Calu3 (cell line): ENCODE measurements around the gene STAC. TPM values are rescaled to one million over a fixed set of nuclear protein-coding genes. Genes with fewer than 3 reads are reported as not detected.

Experiments
- BruUV-seq: library from RNA; stranded (reverse); fragments of 400-500 nt; replicated peaks from 2 replicates; lab custom pipeline; 2021; lab: Mats Ljungman, UMichigan
- CTCF ChIA-PET: fragments of 300-600 bp; sonication (Branson Sonifier 250); formaldehyde crosslinking; loops from one replicate; lab custom pipeline; 2022; ENCODE audit warnings: antibody characterized with exemption; lab: Charles Lee
- DNase-seq: peaks from one replicate; pipeline ENCODE4 v3.0.0; 2022
- H3K27ac Mint-ChIP-seq: one replicate; pipeline ENCODE4 v1.8.0; 2022; ENCODE audit warnings: mixed read lengths; ENCODE audit not compliant: unreplicated experiment
- H3K27me3 Mint-ChIP-seq: one replicate; pipeline ENCODE4 v1.8.0; 2022; ENCODE audit warnings: mixed read lengths; ENCODE audit not compliant: unreplicated experiment
- H3K36me3 Mint-ChIP-seq: one replicate; pipeline ENCODE4 v1.8.0; 2022; ENCODE audit warnings: mild to moderate bottlenecking, moderate library complexity, mixed read lengths; ENCODE audit not compliant: insufficient read depth, unreplicated experiment
- H3K4me1 Mint-ChIP-seq: one replicate; pipeline ENCODE4 v1.8.0; 2022; ENCODE audit warnings: mild to moderate bottlenecking, low read depth, mixed read lengths; ENCODE audit not compliant: unreplicated experiment
- H3K4me3 Mint-ChIP-seq: one replicate; pipeline ENCODE4 v1.8.0; 2022; ENCODE audit warnings: mild to moderate bottlenecking, low read depth, moderate library complexity, mixed read lengths; ENCODE audit not compliant: unreplicated experiment
- H3K9me3 Mint-ChIP-seq: one replicate; pipeline ENCODE4 v1.8.0; 2022; ENCODE audit warnings: low read depth, mixed read lengths; ENCODE audit not compliant: unreplicated experiment
- intact Hi-C: fragments of 100-400 bp; cut with micrococcal nuclease; formaldehyde crosslinking; loops from one replicate; pipeline ENCODE4 v1.10.0; 2022; ENCODE audit not compliant: unreplicated experiment
- total RNA-seq: library from RNA; stranded (reverse); gene quantifications from 2 replicates; pipeline ENCODE4 v1.2.3, GENCODE V29; 2022
- TF ChIP-seq, protein P1 (sequence below): fragments of 200-600 bp; IDR thresholded peaks from one replicate; pipeline ENCODE4 v1.8.0; 2022; ENCODE audit warnings: antibody characterized with exemption; ENCODE audit not compliant: unreplicated experiment

Gene STAC
- total RNA-seq, 1 experiment from 2014 or later, result 12.8 TPM

DNA sequence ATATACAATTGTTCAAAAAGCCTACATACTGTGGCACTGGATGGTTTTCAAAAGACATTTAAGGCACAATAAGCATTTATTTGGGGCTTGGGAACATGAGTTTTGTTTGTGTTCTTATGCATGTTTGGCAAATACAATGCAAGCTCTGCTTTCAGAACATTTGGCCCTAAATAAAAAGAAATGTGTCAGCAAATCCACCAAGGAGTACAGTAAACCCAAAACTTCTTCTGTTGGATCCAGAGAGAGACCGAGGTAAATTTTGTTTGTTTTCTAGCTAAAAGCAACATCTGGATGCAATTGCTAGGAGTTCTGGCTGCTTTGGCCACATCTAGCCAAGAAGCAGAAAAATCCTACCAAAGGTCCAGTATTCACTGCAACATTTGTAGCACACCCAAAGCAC, 215.2 kb downstream of the STAC start:
- DNase-seq, result no peak
- TF ChIP-seq, protein P1, sequence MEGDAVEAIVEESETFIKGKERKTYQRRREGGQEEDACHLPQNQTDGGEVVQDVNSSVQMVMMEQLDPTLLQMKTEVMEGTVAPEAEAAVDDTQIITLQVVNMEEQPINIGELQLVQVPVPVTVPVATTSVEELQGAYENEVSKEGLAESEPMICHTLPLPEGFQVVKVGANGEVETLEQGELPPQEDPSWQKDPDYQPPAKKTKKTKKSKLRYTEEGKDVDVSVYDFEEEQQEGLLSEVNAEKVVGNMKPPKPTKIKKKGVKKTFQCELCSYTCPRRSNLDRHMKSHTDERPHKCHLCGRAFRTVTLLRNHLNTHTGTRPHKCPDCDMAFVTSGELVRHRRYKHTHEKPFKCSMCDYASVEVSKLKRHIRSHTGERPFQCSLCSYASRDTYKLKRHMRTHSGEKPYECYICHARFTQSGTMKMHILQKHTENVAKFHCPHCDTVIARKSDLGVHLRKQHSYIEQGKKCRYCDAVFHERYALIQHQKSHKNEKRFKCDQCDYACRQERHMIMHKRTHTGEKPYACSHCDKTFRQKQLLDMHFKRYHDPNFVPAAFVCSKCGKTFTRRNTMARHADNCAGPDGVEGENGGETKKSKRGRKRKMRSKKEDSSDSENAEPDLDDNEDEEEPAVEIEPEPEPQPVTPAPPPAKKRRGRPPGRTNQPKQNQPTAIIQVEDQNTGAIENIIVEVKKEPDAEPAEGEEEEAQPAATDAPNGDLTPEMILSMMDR, result no peak
- CTCF ChIA-PET, result no interaction called here
- no peak overlapping the region for H3K27ac Mint-ChIP-seq
- intact Hi-C loops, result no loop called here
- H3K27me3 Mint-ChIP-seq, result no peaks in the 10 kb centered on the region
- no peaks in the 10 kb centered on the region for H3K36me3 Mint-ChIP-seq
- BruUV-seq, result no TSS peak
- H3K9me3 Mint-ChIP-seq, result no peaks in the 10 kb centered on the region
- peaks cover 10% of the 10 kb centered on the region for H3K4me1 Mint-ChIP-seq
- no peak overlapping the region for H3K4me3 Mint-ChIP-seq

DNA sequence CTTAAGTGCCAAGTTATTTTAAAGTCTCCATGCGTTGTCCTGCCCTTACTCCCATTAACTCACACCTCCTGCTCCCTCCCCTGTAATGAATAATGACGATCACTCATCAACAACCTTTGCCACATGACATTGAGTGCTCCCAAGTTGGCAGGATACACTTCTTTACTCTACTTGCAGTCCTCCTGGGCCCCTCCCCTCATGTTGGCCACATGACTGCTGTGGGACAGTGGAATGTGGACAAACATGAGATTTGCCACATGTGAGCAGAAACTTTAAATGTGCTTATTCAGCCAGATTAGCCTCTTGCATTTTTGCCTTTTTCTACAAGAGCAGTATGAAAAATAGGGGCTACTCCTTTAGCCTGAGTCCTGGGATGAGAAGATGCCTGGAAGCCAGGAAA, 216.1 kb downstream of the STAC start:
- no peak overlapping the region for H3K27ac Mint-ChIP-seq
- intact Hi-C loops, result no loop called here
- no peak overlapping the region for H3K4me3 Mint-ChIP-seq
- no peaks in the 10 kb centered on the region for H3K36me3 Mint-ChIP-seq
- TF ChIP-seq, protein P1, result no peak
- H3K27me3 Mint-ChIP-seq, result no peaks in the 10 kb centered on the region
- CTCF ChIA-PET, result no interaction called here
- no peak for DNase-seq
- BruUV-seq, result no TSS peak
- H3K9me3 Mint-ChIP-seq, result no peaks in the 10 kb centered on the region
- H3K4me1 Mint-ChIP-seq, result peaks cover 10% of the 10 kb centered on the region

DNA sequence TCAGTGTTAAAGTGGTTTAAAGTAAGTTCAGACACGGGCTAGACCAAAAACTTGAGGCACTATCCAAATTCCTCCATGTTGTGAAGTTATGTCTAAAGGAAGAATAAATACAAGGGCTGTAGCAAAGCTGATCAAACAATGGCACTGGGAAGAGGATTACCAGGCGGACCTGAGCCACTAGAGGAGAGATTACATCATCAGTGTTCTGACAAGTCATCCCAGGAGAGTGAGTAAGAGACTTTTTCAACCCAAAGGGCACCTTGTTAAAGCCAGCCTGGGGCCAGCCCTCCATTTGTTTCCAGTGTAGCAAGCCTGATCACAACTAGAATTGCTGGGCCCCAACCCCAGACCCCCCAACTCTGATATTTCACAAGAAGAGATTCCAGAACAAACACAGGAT, 217.1 kb downstream of the STAC start:
- no peaks in the 10 kb centered on the region for H3K27me3 Mint-ChIP-seq
- peaks cover 10% of the 10 kb centered on the region for H3K4me1 Mint-ChIP-seq
- H3K4me3 Mint-ChIP-seq, result no peak overlapping the region
- H3K27ac Mint-ChIP-seq, result no peak overlapping the region
- CTCF ChIA-PET, result no interaction called here
- intact Hi-C loops, result no loop called here
- H3K9me3 Mint-ChIP-seq, result no peaks in the 10 kb centered on the region
- BruUV-seq, result no TSS peak
- no peaks in the 10 kb centered on the region for H3K36me3 Mint-ChIP-seq
- no peak for DNase-seq
- TF ChIP-seq, protein P1, result no peak
